Measurements from ENCODE around the gene PIEZO2. TPM values are rescaled to one million over a fixed set of nuclear protein-coding genes. Genes with fewer than 3 reads are reported as not detected.

Gene PIEZO2
- total RNA-seq, 6 donors from 2014 or later: 6.5 to 37.7 (median 7.8) TPM

DNA sequence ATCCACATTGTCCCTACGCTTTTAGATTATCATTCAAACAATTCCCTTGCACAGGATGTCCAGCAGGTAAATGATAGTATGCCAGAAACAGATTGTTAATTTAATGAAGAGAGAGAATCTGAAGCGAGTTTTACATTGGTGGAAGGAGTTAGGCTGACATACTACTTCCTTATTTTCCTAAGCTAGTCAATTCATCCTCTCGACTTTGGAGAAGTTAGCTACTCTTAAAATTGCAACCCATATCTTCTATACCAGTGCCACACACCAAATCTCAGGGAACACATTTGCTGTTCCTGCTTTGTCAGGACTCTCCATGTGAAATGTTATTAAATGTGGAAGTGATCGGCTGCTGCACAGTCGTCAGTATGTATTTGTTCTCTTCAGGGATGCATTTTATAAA lies 374.3 kb downstream of the PIEZO2 start:
- Histone ChIP-seq H3K27ac (no peak overlapping the region), H3K27me3 (no peaks in the 10 kb centered on the region), H3K9me3 (no peaks in the 10 kb centered on the region), H3K4me1 (no peaks in the 10 kb centered on the region), H3K4me3 (no peak overlapping the region), H3K36me3 (no peaks in the 10 kb centered on the region)
- DNase-seq (no peak), ATAC-seq (ENCODE audit: low FRiP score in 2 of 2) (no peak)
- WGBS, 2 donors: 71 to 73% methylated on average over 5 of the region's 5 CpGs
- TF ChIP-seq POLR2AphosphoS5 (IDR thresholded peaks at IDR 0.05) (no peak), EP300 (IDR thresholded peaks at IDR 0.05) (no peak), POLR2A (IDR thresholded peaks at IDR 0.05) (no peak)
- TF ChIP-seq, protein P1, sequence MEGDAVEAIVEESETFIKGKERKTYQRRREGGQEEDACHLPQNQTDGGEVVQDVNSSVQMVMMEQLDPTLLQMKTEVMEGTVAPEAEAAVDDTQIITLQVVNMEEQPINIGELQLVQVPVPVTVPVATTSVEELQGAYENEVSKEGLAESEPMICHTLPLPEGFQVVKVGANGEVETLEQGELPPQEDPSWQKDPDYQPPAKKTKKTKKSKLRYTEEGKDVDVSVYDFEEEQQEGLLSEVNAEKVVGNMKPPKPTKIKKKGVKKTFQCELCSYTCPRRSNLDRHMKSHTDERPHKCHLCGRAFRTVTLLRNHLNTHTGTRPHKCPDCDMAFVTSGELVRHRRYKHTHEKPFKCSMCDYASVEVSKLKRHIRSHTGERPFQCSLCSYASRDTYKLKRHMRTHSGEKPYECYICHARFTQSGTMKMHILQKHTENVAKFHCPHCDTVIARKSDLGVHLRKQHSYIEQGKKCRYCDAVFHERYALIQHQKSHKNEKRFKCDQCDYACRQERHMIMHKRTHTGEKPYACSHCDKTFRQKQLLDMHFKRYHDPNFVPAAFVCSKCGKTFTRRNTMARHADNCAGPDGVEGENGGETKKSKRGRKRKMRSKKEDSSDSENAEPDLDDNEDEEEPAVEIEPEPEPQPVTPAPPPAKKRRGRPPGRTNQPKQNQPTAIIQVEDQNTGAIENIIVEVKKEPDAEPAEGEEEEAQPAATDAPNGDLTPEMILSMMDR (IDR thresholded peaks at IDR 0.05): no peak

DNA sequence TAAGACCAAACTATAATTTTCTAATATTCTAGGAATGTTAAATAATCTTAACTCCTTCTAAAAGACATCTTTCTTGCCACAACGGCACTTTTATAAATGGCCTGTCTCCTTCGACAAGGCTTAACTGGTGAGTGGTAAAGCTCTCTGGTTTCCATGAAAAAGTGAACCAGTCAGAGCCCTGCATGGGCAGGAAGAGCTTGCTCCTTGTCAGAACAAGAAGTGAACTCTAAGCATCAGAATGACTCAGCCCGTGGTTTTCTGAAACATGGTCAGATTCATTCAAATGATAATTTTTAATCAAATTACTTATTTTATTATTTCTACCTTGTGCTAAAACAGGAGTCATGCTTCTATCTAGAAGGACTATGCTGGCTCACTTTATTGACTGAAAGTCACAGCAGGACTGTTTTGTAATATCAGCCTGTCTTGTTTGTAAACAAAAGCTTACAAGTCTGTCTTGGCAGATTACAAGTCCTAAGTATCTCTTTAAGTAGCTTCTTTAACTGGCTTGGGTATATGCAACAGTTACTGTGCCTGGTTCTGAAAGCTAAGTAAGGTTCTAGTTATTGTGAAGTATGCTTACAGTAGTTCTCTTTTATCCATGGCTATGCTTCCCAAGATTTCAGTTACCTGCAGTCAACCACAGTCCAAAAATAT lies 378.2 kb downstream of the PIEZO2 start:
- TF ChIP-seq POLR2AphosphoS5 (IDR thresholded peaks at IDR 0.05): no peak
- TF ChIP-seq POLR2A (IDR thresholded peaks at IDR 0.05): no peak
- TF ChIP-seq, protein P1 (IDR thresholded peaks at IDR 0.05): no peak
- no peak for TF ChIP-seq EP300 (IDR thresholded peaks at IDR 0.05)
- 45 to 57% methylated on average over 3 of the region's 3 CpGs for WGBS, 2 donors
- no peaks in the 10 kb centered on the region for H3K9me3 ChIP-seq
- H3K4me3 ChIP-seq: no peak overlapping the region
- H3K36me3 ChIP-seq: no peaks in the 10 kb centered on the region
- ATAC-seq (ENCODE audit: low FRiP score in 2 of 2) (no peak), DNase-seq (no peak)
- no peaks in the 10 kb centered on the region for H3K4me1 ChIP-seq
- H3K27ac ChIP-seq: no peak overlapping the region
- H3K27me3 ChIP-seq: no peaks in the 10 kb centered on the region

DNA sequence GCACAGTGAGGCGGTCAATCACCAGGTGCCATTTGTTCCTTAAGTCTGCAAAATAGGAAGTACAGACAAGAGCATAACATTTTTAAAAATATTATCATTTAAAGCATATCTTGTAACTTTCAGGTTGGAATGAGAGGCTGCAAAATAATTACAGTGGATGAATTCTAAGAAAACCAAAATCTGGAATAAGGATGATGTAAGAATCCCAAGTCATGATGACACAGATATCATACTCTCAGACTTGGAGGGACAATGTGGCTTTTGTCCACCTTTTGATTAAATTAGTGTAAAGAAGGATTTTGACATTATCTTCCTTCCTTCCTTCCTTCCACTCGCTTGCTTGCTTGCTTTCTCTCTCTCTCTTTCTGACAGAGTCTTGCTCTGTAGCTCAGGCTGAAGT lies 379.1 kb downstream of the PIEZO2 start:
- Histone ChIP-seq H3K4me3 (no peak overlapping the region), H3K4me1 (no peaks in the 10 kb centered on the region), H3K27ac (no peak overlapping the region), H3K27me3 (no peaks in the 10 kb centered on the region), H3K36me3 (no peaks in the 10 kb centered on the region), H3K9me3 (no peaks in the 10 kb centered on the region)
- ATAC-seq (ENCODE audit: low FRiP score in 2 of 2) (no peak), DNase-seq (no peak)
- TF ChIP-seq POLR2AphosphoS5 (IDR thresholded peaks at IDR 0.05) (no peak), POLR2A (IDR thresholded peaks at IDR 0.05) (no peak), EP300 (IDR thresholded peaks at IDR 0.05) (no peak)
- TF ChIP-seq, protein P1 (IDR thresholded peaks at IDR 0.05): no peak
- WGBS, 2 donors: 71 to 75% methylated on average over 2 of the region's 2 CpGs

DNA sequence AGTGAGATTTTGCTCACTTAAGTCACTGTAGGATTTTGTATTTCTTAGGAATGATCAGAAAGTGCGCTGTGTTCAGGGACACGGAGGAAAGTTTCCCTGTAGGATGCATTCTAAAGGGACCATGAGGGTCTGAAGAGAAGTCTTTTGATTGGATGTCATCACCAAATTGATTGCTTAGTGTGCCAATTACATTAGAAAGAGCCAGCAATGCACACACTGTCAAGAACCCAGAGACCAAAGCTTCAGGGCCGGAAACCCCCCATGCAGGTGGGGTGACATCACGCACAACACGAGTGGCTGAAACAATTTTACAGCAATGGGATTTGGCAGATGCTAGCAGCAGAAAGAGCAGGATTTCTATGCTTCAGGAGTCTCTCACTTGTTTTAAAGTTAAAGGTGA lies 381.1 kb downstream of the PIEZO2 start:
- DNase-seq: no peak
- no peaks in the 10 kb centered on the region for H3K4me1 ChIP-seq
- no peak overlapping the region for H3K4me3 ChIP-seq
- H3K9me3 ChIP-seq: no peaks in the 10 kb centered on the region
- H3K27ac ChIP-seq: no peak overlapping the region
- ATAC-seq (ENCODE audit: low FRiP score in 2 of 2): no peak
- no peaks in the 10 kb centered on the region for H3K36me3 ChIP-seq
- no peaks in the 10 kb centered on the region for H3K27me3 ChIP-seq
- TF ChIP-seq EP300 (IDR thresholded peaks at IDR 0.05) (no peak), POLR2A (IDR thresholded peaks at IDR 0.05) (no peak), POLR2AphosphoS5 (IDR thresholded peaks at IDR 0.05) (no peak)
- TF ChIP-seq, protein P1 (IDR thresholded peaks at IDR 0.05): no peak
- 87 to 94% methylated on average over 5 of the region's 5 CpGs for WGBS, 2 donors

DNA sequence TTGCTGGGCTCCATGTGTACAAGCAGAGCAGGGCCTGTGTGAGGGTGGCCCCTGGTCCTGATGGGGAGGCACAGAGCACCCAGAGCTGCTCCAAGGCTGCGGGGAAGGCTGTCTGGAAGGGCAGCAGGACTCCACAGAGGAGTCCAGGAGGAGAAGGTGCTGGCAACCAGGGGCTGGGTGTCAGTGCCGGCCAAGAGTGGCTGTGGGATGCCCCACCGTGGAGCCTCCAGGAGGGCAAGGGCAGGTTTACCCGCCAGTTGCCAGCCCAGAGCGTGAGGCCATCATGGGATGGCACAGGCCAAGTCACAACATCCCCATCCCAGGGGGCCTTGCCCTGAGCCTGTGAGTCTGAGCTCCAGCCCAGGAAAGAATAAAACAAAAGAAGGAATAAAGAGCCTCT lies 381.7 kb downstream of the PIEZO2 start:
- DNase-seq (peak in 1 of 2 donors; percentile 52), ATAC-seq (ENCODE audit: low FRiP score in 2 of 2) (peak in 1 of 2 donors; percentile 16)
- H3K4me3 ChIP-seq: no peak overlapping the region
- no peaks in the 10 kb centered on the region for H3K9me3 ChIP-seq
- no peaks in the 10 kb centered on the region for H3K36me3 ChIP-seq
- no peak for TF ChIP-seq EP300 (IDR thresholded peaks at IDR 0.05)
- TF ChIP-seq, protein P1 (IDR thresholded peaks at IDR 0.05): no peak
- no peak for TF ChIP-seq POLR2AphosphoS5 (IDR thresholded peaks at IDR 0.05)
- no peak for TF ChIP-seq POLR2A (IDR thresholded peaks at IDR 0.05)
- WGBS, 2 donors: 93 to 98% methylated on average over 2 to 5 of the region's 5 CpGs
- no peaks in the 10 kb centered on the region for H3K27me3 ChIP-seq
- no peaks in the 10 kb centered on the region for H3K4me1 ChIP-seq
- no peak overlapping the region for H3K27ac ChIP-seq

Measured in upper lobe of left lung (tissue), 6 donors.